Left kidney (tissue), 8 donors: ENCODE measurements around the gene ANXA9. TPM values are rescaled to one million over a fixed set of nuclear protein-coding genes. Genes with fewer than 3 reads are reported as not detected.

Experiments
- DNase-seq: peaks from one replicate; pipeline ENCODE4 v3.0.0-alpha.2; 2013
- long read RNA-seq, 8 donors: transcript quantifications; one replicate each; lab custom pipeline, GENCODE V29; 2026
- polyA plus RNA-seq: library from polyadenylated mRNA; unstranded; fragments of 120-200 nt; gene quantifications from one replicate; pipeline ENCODE4 v1.2.1, GENCODE V29; 2013; ENCODE audit not compliant: insufficient read length

Gene ANXA9, protein sequence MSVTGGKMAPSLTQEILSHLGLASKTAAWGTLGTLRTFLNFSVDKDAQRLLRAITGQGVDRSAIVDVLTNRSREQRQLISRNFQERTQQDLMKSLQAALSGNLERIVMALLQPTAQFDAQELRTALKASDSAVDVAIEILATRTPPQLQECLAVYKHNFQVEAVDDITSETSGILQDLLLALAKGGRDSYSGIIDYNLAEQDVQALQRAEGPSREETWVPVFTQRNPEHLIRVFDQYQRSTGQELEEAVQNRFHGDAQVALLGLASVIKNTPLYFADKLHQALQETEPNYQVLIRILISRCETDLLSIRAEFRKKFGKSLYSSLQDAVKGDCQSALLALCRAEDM
- polyA plus RNA-seq: 17.1 TPM
- long read RNA-seq, donor 1, partial matches to known transcripts: 10 of 12 reads
- long read RNA-seq, donor 1, other reads (novel, unspliced or antisense): 0 of 12 reads
- long read RNA-seq, donor 2, partial matches to known transcripts: 0 of 3 reads
- long read RNA-seq, donor 2, other reads (novel, unspliced or antisense): 0 of 3 reads
- long read RNA-seq, donor 3, partial matches to known transcripts: 0 of 4 reads
- long read RNA-seq, donor 3, other reads (novel, unspliced or antisense): 0 of 4 reads
- long read RNA-seq, donor 4: 0 reads
- long read RNA-seq, donor 5, transcript ANXA9-201 (14 exons, 1,826 nt): major isoform, 5 of 5 reads
- long read RNA-seq, donor 5, partial matches to known transcripts: 0 of 5 reads
- long read RNA-seq, donor 5, other reads (novel, unspliced or antisense): 0 of 5 reads
- long read RNA-seq, donor 6, partial matches to known transcripts: 7 of 8 reads
- long read RNA-seq, donor 6, other reads (novel, unspliced or antisense): 0 of 8 reads
- long read RNA-seq, donor 7, transcript ANXA9-201 (14 exons, 1,826 nt): major isoform, 6 of 6 reads
- long read RNA-seq, donor 7, partial matches to known transcripts: 0 of 6 reads
- long read RNA-seq, donor 7, other reads (novel, unspliced or antisense): 0 of 6 reads
- long read RNA-seq, donor 8, partial matches to known transcripts: 0 of 2 reads
- long read RNA-seq, donor 8, other reads (novel, unspliced or antisense): 0 of 2 reads

DNA sequence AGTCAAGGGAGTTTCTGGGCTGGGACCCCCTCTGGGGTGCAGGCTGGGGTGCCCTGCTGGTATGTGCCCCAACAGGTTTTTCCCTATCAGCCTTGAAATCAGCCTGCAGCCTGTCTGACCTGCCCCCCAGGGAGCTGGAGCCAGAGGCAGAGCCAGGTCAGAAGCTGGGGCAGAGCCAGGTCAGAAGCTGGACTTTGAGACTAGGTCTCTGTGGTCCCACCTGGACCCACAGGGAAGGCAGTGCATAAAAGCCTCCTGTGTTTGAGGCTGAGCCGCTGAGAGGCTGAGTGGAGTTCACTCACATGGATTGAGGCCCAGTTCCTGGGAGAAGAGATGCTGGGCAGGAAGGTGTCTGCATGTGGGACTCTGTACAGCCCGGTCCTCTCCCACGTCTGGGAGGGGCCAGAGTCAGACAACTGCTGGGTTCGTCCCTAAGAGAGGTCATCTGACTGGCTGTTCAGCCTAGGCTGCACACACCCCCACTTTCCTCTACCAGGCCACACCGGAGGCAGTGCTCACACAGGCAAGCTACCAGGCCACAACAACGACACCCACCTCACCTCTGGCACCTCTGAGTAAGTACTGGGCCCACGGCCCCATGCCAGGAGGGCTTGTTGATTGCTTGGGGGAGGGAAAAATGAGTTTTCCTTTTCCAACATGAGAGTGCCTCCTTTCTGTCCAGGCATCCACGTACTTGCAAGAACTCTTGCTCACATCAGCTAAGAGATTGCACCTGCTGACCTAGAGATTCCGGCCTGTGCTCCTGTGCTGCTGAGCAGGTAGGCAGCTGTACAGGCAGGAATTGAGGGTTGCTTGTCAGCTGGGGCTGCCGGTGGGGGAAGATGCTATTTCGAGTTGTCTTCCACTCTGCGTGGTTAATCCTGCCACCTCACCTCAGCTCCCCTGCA lies at the start of gene ANXA9:
Gene ANXA9, plus strand, starts transcription at position 488 of the 908 bp plus-strand sequence. CDS start 814 bp downstream, outside the sequence.
- no peak for DNase-seq

DNA sequence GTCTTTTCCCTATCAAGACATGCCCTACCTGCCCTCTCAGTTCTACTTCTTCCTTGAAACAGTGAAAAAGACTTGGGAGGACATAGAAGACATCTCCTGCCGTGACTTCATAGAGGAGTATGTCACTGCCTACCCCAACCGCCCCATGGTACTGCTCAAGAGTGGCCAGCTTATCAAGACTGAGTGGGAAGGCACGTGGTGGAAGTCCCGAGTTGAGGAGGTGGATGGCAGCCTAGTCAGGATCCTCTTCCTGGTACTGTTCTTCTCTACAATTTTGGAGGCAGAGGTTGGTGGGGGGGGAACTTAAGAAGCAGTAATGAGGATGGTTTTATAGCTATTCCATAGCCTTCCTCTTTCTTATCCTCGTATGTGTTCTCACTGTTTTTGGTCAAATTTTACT lies 37.2 kb upstream of the ANXA9 start:
- no peak for DNase-seq

DNA sequence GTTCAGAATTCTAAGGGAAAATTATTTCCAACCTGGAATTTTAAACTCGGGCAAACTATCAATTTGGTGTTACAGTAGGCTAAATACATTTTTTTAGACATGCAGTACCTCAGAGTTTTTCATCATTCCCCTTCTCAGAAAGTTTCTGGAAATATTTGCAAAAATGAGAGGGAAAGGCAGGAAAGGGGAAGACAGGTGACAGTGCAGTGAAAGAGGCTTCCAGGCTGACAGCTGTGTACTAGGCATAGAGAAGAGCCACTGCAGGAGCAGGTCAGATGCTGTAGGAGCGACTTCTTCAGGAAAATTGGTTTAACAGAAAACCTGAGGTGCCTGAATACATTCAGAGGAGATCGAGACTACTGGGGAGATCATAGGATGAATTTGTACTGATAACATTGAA lies 27.4 kb upstream of the ANXA9 start:
- no peak for DNase-seq

DNA sequence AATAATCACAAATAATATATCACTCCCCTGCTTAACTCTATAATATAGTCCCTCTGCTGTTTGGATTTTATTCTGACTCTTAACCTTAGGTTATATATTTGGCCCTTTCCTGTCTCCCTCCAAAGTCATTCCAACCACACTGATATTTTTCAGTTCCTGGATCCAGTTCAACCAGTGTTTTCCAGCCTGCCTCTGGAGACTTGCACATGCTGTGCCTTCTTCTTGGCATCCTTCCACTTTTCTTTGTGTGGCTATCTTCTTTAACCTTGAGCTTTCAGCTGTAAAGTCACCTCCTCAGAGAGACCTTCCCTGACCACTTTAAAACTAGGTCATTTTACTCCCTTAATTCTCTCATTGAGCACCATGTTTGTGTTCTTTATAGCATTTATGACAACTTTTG lies 26.8 kb upstream of the ANXA9 start:
- DNase-seq: no peak

DNA sequence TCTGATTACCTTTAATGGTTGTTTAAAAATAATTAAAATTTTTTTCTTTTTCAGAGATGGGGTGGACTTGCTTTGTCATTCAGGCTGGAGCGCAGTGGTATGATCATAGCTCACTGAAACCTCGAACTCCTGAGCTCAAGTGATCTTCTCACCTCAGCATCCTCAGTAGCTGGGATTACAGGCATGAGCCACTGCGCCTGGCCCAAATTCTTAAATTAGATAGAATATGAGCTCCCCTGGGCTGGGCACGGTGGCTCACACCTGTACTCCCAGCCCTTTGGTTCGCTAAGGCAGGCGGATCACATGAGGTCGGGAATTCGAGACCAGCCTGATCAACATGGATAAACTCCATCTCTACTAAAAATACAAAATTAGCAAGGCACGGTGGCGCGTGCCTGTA lies 24.4 kb upstream of the ANXA9 start:
- no peak for DNase-seq

DNA sequence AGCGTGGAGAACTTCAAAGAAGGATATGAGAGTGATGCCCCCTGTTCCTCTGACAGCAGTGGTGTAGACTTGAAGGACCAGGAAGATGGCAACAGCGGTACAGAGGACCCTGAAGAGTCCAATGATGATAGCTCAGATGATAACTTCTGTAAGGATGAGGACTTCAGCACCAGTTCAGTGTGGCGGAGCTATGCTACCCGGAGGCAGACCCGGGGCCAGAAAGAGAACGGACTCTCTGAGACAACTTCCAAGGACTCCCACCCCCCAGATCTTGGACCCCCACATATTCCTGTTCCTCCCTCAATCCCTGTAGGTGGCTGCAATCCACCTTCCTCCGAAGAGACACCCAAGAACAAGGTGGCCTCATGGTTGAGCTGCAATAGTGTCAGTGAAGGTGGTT lies 21.4 kb upstream of the ANXA9 start:
- DNase-seq: no peak

DNA sequence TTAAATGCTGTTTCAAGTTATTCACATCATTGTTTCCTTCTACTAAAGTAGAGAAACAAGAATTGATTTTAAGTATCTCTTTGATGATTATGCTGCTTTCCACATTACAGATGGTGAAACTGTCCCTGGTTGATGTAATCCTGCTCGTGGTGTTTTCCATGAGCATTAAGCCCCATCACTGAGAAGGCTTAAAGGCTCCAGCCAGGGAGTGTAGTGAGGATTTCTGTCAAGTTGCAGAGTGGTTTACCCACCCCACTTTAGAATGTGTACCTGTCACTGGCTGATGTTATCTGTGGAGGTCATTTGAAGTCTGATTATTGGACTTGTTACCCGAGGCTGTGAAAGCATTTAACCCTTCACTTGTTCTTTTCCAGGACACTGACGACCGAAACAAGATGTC lies 20.3 kb upstream of the ANXA9 start:
- no peak for DNase-seq

DNA sequence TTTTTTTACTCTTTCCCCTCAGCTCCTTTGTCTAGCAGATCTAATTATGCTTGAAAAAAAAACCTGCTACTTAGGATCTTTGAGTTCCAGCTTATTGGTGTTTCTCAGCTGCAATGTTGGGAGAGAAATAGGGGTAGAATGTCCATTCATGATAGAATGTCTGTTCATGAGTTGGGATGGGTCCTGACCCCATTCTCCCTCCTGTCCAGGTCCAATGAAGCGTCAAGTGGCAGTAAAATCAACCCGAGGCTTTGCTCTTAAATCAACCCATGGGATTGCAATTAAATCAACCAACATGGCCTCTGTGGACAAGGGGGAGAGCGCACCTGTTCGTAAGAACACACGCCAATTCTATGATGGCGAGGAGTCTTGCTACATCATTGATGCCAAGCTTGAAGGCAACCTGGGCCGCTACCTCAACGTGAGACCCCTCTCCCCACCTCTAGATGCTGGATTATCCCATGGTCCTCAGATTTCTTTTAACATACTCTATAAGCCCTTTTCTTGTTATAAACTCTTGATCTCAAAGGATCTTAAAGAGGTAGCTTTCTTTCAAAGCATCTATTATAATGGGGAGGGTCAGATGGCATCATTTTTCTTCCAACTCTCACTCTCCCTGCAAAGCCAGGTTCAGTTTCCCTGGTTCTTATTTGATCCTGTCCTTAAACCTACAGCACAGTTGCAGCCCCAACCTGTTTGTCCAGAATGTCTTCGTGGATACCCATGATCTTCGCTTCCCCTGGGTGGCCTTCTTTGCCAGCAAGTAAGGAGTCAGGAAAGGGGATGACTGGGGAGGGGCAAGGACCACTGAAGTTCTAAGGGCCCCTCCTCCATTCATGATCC lies 18.6 kb upstream of the ANXA9 start:
- DNase-seq: no peak

DNA sequence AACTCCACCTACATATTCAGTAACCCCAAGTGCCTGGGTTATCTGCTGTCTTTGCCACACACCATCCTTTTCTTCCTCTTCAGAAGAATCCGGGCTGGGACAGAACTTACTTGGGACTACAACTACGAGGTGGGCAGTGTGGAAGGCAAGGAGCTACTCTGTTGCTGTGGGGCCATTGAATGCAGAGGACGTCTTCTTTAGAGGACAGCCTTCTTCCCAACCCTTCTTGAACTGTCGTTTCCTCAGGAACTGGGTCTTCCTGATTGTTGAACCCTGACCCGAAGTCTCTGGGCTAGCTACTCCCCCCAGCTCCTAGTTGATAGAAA lies 18.0 kb upstream of the ANXA9 start:
- DNase-seq: no peak

DNA sequence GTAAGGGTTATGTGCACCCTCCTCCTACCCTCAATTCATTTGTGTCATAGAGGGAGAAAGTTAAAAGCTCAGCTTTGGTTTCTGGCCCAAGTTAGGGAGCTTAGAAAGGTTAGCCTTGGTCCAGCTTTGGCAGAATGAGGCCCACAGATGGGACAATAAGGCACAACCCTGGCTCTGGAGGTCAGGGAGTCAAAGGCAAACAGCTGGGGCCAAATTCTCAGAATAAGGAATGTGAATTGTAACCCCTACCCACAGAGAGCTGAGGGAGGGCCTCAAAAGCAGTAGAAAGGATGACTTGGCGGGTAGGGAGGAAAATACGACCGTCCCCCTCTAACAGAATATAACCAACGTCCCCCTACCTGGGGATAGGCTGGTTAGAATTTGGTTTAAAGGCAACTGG lies 16.5 kb upstream of the ANXA9 start:
- no peak for DNase-seq

DNA sequence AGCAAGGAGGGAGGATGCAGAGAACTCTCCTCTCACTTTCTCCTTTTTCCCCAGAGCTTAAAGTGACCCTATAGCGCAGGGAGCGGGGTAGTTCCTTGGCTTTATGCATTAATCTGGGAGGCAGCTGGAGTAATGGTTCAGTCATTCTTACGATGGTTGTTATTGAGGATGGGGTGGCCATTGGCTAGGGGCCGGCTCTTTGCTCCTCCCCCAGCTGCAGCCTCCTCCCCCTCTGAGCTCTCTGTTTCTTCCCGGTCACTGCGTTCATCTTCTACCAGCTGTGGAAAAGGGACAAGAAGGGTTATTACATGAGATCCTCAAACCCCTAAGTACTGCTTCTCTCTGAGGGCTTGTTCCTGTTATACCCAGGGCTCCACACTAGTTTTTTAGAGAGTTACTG lies 16.1 kb upstream of the ANXA9 start:
- DNase-seq: no peak

DNA sequence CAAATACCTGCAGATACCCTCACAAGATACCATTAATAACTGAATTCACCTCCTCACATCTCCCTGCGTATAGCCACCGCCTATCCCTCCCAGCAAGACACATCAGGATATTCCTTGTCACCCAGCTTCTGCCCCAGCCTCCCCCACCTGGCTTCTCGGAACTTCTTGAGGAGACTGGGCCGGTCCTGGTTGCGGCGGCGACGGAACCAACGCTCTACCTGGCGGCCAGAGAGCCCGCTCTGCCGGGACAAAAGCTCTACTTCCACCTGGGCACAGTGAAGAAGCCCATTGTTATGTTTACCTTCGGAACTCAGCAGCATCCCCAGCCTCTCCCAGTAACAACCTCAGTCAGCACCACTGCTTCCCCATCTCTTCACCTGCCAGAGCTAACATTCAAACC lies 14.2 kb upstream of the ANXA9 start:
- DNase-seq: no peak

DNA sequence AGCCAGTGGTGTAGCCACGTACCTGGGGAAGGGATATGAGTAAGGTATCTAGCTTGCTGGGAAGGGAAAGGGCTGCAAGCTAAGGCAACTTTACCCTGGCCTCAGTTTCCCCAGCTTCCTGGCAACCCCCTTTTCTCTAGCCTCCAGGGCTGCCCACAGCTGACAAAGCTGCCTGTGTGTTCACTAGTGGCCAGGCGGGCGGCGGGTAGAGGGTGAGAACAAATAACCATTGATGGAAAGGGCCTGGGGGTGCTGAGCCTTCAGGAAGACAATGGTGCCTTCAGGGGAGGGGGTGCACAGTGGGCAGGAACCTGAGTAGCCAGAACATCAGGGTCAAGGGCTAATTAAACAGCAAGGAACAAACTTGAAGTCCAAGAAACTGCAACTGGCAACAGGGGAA lies 13.6 kb upstream of the ANXA9 start:
- no peak for DNase-seq

DNA sequence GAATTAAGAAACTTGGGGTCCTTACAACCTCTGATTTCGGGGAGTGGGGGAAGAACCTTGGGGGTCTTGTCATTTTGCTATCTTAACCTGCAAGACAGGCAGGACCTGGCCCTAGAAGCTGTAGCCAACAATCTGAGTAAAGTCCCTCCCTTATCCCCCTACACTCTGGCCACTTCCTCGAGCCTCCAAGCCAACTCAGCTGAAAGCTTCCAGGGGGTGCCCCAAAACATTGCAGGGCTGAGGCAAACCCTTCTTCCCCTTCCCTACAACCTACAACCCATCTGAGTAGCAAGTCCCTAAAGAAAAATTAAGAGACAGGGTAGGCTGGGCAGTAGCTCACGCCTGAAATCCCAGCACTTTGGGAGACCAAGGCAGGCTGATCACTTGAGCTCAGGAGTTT lies 12.5 kb upstream of the ANXA9 start:
- DNase-seq: no peak

DNA sequence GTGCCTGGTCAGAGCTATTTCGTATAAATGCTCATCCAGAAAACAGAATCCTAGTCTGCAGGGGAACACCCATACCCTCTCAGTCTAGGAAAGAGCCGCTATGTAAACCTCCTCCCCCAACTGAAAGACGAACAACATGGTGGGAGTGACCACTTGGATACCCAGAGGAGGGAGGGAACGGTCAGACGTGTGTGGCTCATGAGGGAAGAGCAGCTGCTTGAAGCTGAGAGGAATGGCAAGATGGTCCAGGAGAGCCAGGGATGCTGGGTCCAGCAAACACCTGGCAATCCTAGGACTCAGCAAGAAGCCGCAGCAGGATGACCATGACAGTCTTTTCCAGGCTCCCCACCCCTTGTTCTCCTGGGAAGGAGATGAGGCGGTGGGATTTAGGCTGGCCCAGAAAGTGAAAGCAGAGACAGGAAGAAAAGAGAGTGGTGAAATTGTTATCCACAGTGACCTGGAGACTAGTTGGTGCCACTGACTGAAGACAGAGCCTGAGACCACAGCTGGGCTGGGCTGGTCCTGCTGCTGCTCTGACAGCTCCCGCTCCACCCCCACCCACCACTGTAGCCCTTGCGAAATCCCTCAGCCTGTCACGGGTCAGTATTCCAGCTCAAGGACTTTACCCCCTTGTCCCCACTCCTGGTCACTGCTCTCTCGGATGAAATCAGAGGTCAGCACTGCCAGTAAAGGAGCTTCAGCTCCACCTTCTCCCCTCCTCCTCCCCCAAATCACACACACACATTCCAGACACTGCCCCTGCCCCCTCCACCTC lies 11.1 kb upstream of the ANXA9 start:
- DNase-seq: no peak

DNA sequence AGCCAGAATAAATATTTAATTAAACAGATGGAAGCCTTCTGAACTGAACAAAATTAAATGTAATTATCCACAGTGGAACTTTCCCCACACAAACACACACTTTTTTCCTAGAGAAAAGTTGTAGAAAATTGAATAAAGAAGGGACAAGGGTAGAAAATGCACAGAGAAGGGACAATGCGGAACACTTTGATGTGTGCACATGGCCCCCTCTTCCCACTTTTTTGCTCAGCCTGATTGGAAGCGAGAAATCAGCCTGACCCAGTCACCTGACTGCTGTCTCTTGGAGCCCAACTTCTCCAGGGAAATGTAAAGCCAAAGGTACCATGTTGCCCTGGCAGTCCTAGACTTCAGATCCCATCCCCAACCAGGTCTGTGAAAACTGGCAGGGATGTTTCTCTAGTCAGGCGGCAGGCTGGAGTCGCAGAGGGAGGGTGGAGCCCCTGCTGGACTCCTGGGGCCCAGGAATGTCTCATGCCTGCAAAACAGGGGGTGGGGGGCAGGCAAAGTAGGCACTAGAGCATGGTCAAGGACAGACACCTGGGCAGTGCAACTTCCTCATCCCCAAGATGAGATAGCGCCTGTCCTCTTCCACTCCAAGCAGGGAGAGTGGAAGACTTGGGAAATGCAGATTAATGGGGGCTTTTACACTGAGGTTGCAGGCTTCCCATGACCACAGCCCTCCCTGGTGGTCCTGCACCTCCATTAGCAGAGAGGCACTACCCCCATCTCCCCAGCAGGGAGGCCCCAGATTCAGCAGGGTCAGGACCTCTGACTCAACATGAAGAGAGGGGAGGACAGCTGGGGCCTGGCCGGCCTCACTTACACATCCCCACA lies 10.3 kb upstream of the ANXA9 start:
- DNase-seq: no peak

DNA sequence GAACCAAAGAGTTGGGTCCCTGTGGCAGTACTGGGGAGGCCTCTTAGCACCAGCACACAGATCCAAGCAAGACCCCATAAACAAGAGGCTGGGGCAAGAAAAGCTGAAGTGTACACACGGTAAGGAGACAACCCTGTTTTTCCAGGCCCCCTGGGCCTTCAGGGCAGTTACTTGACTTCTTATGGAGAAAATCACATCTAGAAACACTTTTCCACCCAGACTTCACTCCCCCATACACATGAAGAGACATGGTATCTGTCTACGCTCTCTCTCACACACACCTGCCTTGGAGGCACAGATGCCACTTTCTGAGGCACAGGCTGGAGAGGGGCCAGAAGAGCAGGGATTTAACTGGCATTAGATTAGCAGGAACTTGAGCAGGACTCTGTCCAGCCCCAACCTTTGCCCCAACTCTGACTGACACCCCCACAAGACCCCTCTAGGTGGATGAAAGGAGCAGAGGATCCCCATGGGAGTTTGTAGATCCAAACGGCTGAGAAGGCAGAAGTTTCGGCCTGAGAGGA lies 9.6 kb upstream of the ANXA9 start:
- DNase-seq: no peak

DNA sequence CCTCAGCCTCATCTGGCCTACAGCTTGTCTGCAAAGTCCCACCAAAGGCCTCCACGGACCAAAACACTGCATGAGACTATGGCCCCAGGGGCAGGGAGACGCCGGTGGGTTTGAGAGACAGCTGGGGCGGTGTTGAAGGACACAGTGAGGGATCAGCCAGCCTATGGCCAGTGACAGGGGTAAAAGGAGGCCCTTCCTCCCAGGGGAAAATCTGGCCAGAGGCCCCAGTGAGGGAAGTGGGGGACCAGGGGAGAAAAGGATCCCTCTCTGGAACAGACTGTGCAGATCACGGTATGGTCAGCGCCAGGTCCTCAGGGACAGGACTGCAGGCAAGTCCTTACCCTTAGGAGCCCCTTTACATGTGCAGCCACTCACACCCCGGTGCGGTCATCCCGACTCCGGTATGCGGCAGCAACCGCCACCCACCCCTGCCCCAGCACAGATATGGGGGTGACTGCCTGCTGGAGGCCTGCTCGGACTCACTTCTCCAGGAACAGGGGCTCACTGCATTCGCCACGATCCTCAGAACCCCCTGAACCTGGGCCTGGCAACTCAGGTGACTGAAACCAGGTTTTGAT lies 8.7 kb upstream of the ANXA9 start:
- DNase-seq: no peak
